Lower leg skin (tissue), 3 donors: ENCODE data around the gene DCTN1.

Source experiments
- CTCF ChIP-seq, 3 donors: fragments of 450-650 bp; IDR thresholded peaks; one replicate each; pipeline ENCODE4 v1.5.1; 2016; ENCODE audit warnings: antibody characterized with exemption in 3 of 3, mild to moderate bottlenecking in 3 of 3, moderate library complexity in 2 of 3
- POLR2A ChIP-seq, 2 donors: fragments of 450-650 bp; IDR thresholded peaks; one replicate each; pipeline ENCODE4 v1.6.1; 2016 to 2017; ENCODE audit warnings: antibody characterized with exemption in 2 of 2, mild to moderate bottlenecking in 1 of 2, moderate library complexity in 1 of 2

- TF ChIP-seq CTCF (IDR thresholded peaks at IDR 0.05), result peak in 2 of 3 donors; percentile 13 to 84
- TF ChIP-seq POLR2A (IDR thresholded peaks at IDR 0.05), result no peak
Measured at GRCh38 chr2:74391580-74392448, 11.7 kb upstream of the DCTN1 start.
